ENCODE data around the gene KCNJ12.
"Not testable (repeated sequence)": the region's sequence is repeated elsewhere in the genome, so short reads cannot be mapped to it uniquely, and the experiment has no call there.

The KCNJ12 gene

GRCh38 chr17:21406616-21407404 is 30.7 kb downstream of the KCNJ12 start:
- DNase-seq (ENCODE audit: low read depth in 2 of 2) = not testable (repeated sequence)

GRCh38 chr17:21407752-21408151 is 31.6 kb downstream of the KCNJ12 start:
- DNase-seq (ENCODE audit: low read depth in 2 of 2) = not testable (repeated sequence)

- DNase-seq (ENCODE audit: low read depth in 2 of 2) = not testable (repeated sequence)
These were observed 32.1 kb downstream of the KCNJ12 start for GRCh38 chr17:21408224-21408623.

GRCh38 chr17:21408766-21409300 is 32.7 kb downstream of the KCNJ12 start:
- DNase-seq (ENCODE audit: low read depth in 2 of 2) = not testable (repeated sequence)

GRCh38 chr17:21409388-21409787 is 33.2 kb downstream of the KCNJ12 start:
- not testable (repeated sequence) for DNase-seq (ENCODE audit: low read depth in 2 of 2)

GRCh38 chr17:21409971-21410370 is 33.8 kb downstream of the KCNJ12 start:
- DNase-seq (ENCODE audit: low read depth in 2 of 2) = not testable (repeated sequence)

- not testable (repeated sequence) for DNase-seq (ENCODE audit: low read depth in 2 of 2)
These were observed 34.2 kb downstream of the KCNJ12 start for GRCh38 chr17:21410371-21410770.

- DNase-seq (ENCODE audit: low read depth in 2 of 2) = not testable (repeated sequence)
These were observed 34.9 kb downstream of the KCNJ12 start for GRCh38 chr17:21410906-21411678.

GRCh38 chr17:21411679-21412205 is 35.6 kb downstream of the KCNJ12 start:
- not testable (repeated sequence) for DNase-seq (ENCODE audit: low read depth in 2 of 2)

GRCh38 chr17:21412207-21412681 is 36.1 kb downstream of the KCNJ12 start:
- not testable (repeated sequence) for DNase-seq (ENCODE audit: low read depth in 2 of 2)

GRCh38 chr17:21413570-21414279 is 37.6 kb downstream of the KCNJ12 start:
- DNase-seq (ENCODE audit: low read depth in 2 of 2) = not testable (repeated sequence)

- DNase-seq (ENCODE audit: low read depth in 2 of 2) = not testable (repeated sequence)
These were observed 38.5 kb downstream of the KCNJ12 start for GRCh38 chr17:21414616-21415015.

- DNase-seq (ENCODE audit: low read depth in 2 of 2) = not testable (repeated sequence)
These were observed 39.2 kb downstream of the KCNJ12 start for GRCh38 chr17:21415166-21415990.

- not testable (repeated sequence) for DNase-seq (ENCODE audit: low read depth in 2 of 2)
These were observed 40.4 kb downstream of the KCNJ12 start for GRCh38 chr17:21416471-21416981.

- DNase-seq (ENCODE audit: low read depth in 2 of 2) = not testable (repeated sequence)
These were observed 41.2 kb downstream of the KCNJ12 start for GRCh38 chr17:21417349-21417748.

GRCh38 chr17:21417921-21418320 is 41.8 kb downstream of the KCNJ12 start:
- no peak for DNase-seq (ENCODE audit: low read depth in 2 of 2)

GRCh38 chr17:21418446-21419298 is 42.5 kb downstream of the KCNJ12 start:
- DNase-seq (ENCODE audit: low read depth in 2 of 2) = no peak

GRCh38 chr17:21419299-21420239 is 43.4 kb downstream of the KCNJ12 start:
- peak; percentile 5 to 20 for DNase-seq (ENCODE audit: low read depth in 2 of 2)
